Ishikawa (cell line): ENCODE results near the gene CYP27A1.

ENCODE experiments used
- CEBPB ChIP-seq: IDR thresholded peaks from 2 replicates; pipeline ENCODE4 v1.6.1; 2012
- CREB1 ChIP-seq: IDR thresholded peaks from 2 replicates; pipeline ENCODE4 v1.6.1; 2012; ENCODE audit warnings: low read depth
- EGR1 ChIP-seq: IDR thresholded peaks from 2 replicates; pipeline ENCODE4 v1.6.1; 2012
- EP300 ChIP-seq: IDR thresholded peaks from 2 replicates; pipeline ENCODE4 v1.6.1; 2012; ENCODE audit warnings: borderline replicate concordance
- FOXM1 ChIP-seq: IDR thresholded peaks from 2 replicates; pipeline ENCODE4 v1.6.1; 2012; ENCODE audit warnings: low read depth, borderline replicate concordance
- NFIC ChIP-seq: IDR thresholded peaks from 2 replicates; pipeline ENCODE4 v1.6.1; 2012
- RAD21 ChIP-seq: IDR thresholded peaks from 2 replicates; pipeline ENCODE4 v1.6.1; 2012; ENCODE audit warnings: low read depth
- TAF1 ChIP-seq: IDR thresholded peaks from 2 replicates; pipeline ENCODE4 v1.6.1; 2012; ENCODE audit warnings: low read depth, mild to moderate bottlenecking
- TCF12 ChIP-seq: IDR thresholded peaks from 2 replicates; pipeline ENCODE4 v1.6.1; 2012; ENCODE audit warnings: low read depth
- TEAD4 ChIP-seq: IDR thresholded peaks from 2 replicates; pipeline ENCODE4 v1.6.1; 2012
- YY1 ChIP-seq: IDR thresholded peaks from 2 replicates; pipeline ENCODE4 v1.6.1; 2012; ENCODE audit warnings: low read depth
- ZBTB7A ChIP-seq: IDR thresholded peaks from 2 replicates; pipeline ENCODE4 v1.6.1; 2012; ENCODE audit warnings: low read depth
- TF ChIP-seq, protein P1 (sequence below): IDR thresholded peaks from 2 replicates; pipeline ENCODE4 v1.6.1; 2012; ENCODE audit warnings: low read depth, mild to moderate bottlenecking
- TF ChIP-seq, protein P2 (sequence below): IDR thresholded peaks from 2 replicates; pipeline ENCODE4 v1.6.1; 2012
- TF ChIP-seq, protein P3 (sequence below): IDR thresholded peaks from 2 replicates; pipeline ENCODE4 v1.6.1; 2012

Gene CYP27A1

DNA sequence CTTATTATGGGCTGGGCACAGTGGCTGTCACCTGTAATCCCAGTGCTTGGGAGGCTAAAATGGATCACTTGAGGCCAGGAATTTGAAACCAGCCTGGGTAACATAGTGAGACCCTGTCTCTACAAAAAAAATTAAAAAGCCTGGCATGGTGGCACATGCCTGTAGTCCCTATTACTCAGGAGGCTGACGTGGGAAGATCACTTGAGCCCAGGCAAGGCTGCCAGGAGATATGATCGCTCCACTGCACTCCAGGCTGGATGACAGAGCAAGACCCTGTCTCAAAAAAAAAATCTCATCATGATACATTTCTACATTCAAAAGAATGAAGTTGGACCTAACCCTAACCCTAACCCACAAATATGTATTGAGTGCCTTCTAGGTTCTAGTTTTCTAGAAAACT is 20.2 kb upstream of the CYP27A1 start:
- no peak for TF ChIP-seq EGR1
- TF ChIP-seq TEAD4, result no peak
- no peak for TF ChIP-seq EP300
- no peak for TF ChIP-seq ZBTB7A
- TF ChIP-seq, protein P1, sequence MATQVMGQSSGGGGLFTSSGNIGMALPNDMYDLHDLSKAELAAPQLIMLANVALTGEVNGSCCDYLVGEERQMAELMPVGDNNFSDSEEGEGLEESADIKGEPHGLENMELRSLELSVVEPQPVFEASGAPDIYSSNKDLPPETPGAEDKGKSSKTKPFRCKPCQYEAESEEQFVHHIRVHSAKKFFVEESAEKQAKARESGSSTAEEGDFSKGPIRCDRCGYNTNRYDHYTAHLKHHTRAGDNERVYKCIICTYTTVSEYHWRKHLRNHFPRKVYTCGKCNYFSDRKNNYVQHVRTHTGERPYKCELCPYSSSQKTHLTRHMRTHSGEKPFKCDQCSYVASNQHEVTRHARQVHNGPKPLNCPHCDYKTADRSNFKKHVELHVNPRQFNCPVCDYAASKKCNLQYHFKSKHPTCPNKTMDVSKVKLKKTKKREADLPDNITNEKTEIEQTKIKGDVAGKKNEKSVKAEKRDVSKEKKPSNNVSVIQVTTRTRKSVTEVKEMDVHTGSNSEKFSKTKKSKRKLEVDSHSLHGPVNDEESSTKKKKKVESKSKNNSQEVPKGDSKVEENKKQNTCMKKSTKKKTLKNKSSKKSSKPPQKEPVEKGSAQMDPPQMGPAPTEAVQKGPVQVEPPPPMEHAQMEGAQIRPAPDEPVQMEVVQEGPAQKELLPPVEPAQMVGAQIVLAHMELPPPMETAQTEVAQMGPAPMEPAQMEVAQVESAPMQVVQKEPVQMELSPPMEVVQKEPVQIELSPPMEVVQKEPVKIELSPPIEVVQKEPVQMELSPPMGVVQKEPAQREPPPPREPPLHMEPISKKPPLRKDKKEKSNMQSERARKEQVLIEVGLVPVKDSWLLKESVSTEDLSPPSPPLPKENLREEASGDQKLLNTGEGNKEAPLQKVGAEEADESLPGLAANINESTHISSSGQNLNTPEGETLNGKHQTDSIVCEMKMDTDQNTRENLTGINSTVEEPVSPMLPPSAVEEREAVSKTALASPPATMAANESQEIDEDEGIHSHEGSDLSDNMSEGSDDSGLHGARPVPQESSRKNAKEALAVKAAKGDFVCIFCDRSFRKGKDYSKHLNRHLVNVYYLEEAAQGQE, result no peak
- TF ChIP-seq YY1, result no peak
- no peak for TF ChIP-seq CREB1
- TF ChIP-seq NFIC, result no peak
- TF ChIP-seq, protein P2, sequence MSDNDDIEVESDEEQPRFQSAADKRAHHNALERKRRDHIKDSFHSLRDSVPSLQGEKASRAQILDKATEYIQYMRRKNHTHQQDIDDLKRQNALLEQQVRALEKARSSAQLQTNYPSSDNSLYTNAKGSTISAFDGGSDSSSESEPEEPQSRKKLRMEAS, result no peak
- TF ChIP-seq TAF1, result no peak
- no peak for TF ChIP-seq CEBPB

DNA sequence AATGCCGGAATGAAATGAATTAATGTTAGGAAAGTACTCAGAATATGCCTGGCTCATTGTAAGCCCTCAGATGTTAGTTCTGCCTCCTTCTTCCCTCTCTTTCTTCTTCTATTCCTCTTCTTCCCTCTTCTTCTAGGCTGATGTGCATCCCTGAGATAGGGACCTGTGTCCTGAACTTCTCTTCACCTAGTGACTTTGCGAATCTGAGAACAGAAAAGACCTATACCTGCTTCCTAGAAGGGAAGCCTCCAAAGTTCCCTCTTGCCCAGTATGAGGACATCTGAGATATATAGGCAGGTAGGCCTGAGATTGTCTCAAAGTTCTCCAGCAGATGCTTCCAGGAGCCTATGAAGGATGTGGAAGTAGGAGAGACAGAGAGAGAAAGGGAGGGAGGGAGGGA is 8.1 kb upstream of the CYP27A1 start:
- TF ChIP-seq YY1 (no peak), TCF12 (no peak), TAF1 (no peak), RAD21 (no peak), CREB1 (no peak), EGR1 (no peak), ZBTB7A (no peak), EP300 (no peak), CEBPB (no peak), FOXM1 (no peak)
- TF ChIP-seq, protein P1, result no peak
- TF ChIP-seq, protein P2, result no peak
- TF ChIP-seq, protein P3, sequence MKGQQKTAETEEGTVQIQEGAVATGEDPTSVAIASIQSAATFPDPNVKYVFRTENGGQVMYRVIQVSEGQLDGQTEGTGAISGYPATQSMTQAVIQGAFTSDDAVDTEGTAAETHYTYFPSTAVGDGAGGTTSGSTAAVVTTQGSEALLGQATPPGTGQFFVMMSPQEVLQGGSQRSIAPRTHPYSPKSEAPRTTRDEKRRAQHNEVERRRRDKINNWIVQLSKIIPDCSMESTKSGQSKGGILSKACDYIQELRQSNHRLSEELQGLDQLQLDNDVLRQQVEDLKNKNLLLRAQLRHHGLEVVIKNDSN, result no peak

DNA sequence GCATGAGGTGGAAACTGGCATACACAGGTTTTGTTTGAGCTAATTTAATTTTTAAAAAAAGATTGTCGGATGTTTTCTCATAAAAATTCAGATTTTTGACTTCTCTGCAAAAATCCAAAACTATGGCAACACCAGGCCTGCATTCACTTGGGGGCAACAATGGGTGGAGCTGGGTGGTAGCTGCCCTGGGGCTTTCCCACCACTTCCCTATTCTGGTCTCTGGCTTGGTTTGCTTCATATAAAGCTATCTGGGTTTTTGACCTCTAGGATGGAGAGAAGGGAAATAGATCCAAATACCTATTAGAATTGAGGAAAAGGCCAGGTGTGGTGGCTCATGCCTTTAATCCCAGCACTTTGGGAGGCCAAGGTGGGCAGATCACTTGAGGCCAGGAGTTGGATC is 5.5 kb upstream of the CYP27A1 start:
- no peak for TF ChIP-seq RAD21
- no peak for TF ChIP-seq FOXM1
- TF ChIP-seq TAF1, result no peak
- no peak for TF ChIP-seq ZBTB7A

DNA sequence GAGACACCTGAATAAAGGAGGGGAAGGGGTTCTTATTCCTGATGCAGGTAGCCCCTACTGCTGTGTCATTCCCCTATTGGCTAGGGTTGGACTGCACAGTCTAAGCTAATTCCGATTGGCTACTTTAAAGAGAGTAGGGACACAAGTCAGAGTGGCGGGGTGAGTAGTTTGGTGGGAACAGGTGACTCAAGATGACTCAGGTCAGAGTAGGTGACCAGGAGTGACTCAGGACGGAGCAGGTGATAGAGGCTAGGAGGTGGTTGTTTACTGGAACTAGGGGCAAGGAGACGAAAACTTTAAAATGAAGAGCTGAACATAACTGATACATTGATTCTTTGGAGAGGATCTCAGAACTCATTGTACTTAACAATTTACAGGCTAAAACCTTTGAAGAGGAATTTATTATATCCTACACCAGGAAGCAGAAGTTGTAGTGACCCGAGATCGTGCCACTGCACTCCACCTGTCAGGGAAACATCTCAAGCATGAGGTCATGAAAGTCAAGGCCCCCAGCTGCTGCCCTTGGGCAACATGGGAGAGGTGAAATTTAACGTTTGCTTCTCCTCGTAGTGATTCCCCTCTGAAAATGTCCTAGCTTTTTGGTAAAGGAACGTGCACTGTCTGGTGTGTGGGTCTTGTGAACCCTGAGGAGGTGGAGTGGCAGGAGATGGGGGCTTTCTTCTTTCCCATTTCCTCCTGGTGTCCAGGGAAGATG is 4.5 kb upstream of the CYP27A1 start:
- TF ChIP-seq FOXM1 (no peak), YY1 (no peak), RAD21 (no peak), TAF1 (no peak), ZBTB7A (no peak), TCF12 (no peak), TEAD4 (no peak), EGR1 (no peak), CREB1 (no peak), CEBPB (no peak), EP300 (no peak), NFIC (no peak)
- TF ChIP-seq, protein P2, result no peak
- TF ChIP-seq, protein P1, result no peak
- TF ChIP-seq, protein P3, result no peak
